ENCODE data around the gene GAMT.

DNA sequence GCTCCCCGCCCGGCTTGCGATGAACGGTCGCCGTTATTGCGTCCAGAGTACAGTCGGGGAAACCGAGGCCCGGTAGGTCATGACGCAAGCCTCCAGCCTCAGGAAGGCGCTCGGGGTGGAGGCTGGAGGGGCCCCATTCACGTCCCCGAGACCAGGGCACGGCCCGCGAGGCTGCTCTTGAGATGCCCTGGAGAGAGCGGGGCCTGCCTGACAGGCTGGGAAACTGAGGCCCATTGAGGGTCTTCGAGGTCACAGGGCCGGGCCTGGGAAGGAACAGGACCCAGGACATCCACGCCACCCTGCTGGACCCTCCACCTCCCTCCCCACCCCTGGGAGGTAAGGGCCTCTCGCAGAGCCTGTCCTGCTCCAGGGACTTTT, 17.3 kb downstream of the GAMT start:
- TF ChIP-seq NFE2L1 (CRISPR knock-in tag; IDR thresholded peaks at IDR 0.05) (no peak), MYBL2 (CRISPR knock-in tag; IDR thresholded peaks at IDR 0.05) (no peak), KAT7 (CRISPR knock-in tag; IDR thresholded peaks at IDR 0.05; ENCODE audit: borderline replicate concordance) (no peak), IRF2 (CRISPR knock-in tag; IDR thresholded peaks at IDR 0.05; ENCODE audit: borderline replicate concordance, low read depth) (no peak), ZNF263 (CRISPR knock-in tag; IDR thresholded peaks at IDR 0.05; ENCODE audit: low read depth) (no peak)
- TF ChIP-seq, protein P1, sequence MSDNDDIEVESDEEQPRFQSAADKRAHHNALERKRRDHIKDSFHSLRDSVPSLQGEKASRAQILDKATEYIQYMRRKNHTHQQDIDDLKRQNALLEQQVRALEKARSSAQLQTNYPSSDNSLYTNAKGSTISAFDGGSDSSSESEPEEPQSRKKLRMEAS (CRISPR knock-in tag; IDR thresholded peaks at IDR 0.05): no peak
- TF ChIP-seq, protein P2, sequence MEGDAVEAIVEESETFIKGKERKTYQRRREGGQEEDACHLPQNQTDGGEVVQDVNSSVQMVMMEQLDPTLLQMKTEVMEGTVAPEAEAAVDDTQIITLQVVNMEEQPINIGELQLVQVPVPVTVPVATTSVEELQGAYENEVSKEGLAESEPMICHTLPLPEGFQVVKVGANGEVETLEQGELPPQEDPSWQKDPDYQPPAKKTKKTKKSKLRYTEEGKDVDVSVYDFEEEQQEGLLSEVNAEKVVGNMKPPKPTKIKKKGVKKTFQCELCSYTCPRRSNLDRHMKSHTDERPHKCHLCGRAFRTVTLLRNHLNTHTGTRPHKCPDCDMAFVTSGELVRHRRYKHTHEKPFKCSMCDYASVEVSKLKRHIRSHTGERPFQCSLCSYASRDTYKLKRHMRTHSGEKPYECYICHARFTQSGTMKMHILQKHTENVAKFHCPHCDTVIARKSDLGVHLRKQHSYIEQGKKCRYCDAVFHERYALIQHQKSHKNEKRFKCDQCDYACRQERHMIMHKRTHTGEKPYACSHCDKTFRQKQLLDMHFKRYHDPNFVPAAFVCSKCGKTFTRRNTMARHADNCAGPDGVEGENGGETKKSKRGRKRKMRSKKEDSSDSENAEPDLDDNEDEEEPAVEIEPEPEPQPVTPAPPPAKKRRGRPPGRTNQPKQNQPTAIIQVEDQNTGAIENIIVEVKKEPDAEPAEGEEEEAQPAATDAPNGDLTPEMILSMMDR (IDR thresholded peaks at IDR 0.05): no peak
- TF ChIP-seq, protein P3, sequence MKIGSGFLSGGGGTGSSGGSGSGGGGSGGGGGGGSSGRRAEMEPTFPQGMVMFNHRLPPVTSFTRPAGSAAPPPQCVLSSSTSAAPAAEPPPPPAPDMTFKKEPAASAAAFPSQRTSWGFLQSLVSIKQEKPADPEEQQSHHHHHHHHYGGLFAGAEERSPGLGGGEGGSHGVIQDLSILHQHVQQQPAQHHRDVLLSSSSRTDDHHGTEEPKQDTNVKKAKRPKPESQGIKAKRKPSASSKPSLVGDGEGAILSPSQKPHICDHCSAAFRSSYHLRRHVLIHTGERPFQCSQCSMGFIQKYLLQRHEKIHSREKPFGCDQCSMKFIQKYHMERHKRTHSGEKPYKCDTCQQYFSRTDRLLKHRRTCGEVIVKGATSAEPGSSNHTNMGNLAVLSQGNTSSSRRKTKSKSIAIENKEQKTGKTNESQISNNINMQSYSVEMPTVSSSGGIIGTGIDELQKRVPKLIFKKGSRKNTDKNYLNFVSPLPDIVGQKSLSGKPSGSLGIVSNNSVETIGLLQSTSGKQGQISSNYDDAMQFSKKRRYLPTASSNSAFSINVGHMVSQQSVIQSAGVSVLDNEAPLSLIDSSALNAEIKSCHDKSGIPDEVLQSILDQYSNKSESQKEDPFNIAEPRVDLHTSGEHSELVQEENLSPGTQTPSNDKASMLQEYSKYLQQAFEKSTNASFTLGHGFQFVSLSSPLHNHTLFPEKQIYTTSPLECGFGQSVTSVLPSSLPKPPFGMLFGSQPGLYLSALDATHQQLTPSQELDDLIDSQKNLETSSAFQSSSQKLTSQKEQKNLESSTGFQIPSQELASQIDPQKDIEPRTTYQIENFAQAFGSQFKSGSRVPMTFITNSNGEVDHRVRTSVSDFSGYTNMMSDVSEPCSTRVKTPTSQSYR (CRISPR knock-in tag; IDR thresholded peaks at IDR 0.05): no peak
